HG02763 (cell line): Measurements from ENCODE around the gene TRIO.

Source experiments
- ATAC-seq: cut with Tn5 transposase; IDR thresholded peaks from one replicate; pipeline ENCODE4 v1.9.1; 2021; ENCODE audit warnings: mild to moderate bottlenecking, moderate library complexity; ENCODE audit not compliant: unreplicated experiment

TRIO gene

DNA sequence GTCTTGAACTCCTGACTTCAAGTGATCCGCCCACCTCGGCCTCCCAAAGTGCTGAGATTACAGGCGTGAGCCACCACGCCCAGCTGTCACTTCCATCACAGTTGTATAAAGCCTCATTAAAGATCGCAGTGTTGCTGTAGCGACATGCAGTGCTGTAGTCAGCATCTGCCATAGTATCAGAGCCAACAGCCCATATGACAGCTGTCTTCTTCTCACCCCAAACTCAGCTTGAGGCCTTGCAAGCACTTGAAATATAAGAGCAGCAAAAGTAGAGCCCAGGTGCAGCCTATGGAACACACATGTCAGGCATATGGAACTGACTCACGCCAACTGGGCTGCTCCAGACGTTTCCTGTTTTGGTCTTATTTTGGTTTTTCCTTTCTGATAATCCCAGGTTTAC, 167.8 kb downstream of the TRIO start:
- ATAC-seq: no peak

DNA sequence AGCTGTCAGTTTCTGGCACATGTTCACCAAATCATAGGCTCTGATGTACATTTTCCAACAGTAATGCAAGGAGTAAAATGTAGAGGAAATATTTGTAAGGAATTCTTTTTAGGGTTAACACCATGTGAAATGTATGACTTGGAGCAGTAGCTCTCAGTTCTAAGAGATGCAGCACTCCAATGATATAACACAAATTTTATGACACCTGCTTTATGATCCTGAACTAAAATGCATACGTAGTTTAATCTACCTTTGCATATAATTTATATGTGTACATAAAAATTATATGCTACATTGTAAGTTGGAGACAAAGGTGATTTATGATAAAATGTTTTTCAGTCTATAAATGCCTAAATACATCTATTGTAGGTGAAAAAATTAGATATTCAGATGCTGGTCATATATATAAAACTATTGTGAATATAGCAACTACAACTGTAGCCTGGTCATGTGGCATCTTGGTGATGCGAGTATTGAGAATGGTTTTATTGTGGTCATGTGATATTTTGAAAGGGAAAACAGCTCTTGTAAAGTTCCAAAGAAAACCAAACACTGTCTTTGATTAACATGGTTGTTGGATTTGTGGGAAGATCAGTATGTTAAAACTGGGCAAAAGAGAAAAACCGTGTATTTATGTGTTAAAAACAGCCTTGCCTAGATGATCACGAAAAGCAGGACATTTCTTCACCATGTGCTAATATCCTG, 171.0 kb downstream of the TRIO start:
- ATAC-seq: no peak

DNA sequence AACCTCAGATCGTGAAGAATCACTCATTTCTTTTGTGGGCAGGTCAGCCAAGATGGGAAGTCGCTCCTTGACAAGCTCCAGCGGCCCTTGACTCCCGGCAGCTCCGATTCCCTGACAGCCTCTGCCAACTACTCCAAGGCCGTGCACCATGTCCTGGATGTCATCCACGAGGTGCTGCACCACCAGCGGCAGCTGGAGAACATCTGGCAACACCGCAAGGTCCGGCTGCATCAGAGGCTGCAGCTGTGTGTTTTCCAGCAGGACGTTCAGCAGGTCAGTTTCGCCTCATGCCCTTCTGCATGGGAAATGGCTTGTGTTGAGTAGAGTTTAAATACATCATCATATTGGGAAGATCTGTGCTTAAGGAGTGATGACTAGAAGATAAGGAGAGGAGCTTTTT, 173.3 kb downstream of the TRIO start:
- no peak for ATAC-seq

DNA sequence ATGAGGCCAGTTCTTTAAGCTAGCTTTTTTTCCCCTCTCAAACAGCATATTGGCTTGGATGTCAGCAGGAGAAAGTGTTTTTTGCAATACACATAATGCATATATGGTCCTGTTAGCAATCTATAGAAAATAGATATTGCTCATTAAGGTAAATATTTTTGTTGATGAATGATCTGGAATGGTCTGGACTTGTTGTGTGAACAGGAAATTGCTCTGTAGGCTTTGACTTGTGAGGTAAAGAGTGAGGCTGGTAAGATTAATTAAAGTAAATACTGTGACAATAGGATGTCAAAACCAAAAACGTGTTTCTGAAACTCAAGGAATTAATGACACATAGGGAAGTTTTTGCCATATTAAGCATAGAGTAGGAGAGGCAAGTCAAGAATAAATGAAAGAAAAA, 176.0 kb downstream of the TRIO start:
- no peak for ATAC-seq

DNA sequence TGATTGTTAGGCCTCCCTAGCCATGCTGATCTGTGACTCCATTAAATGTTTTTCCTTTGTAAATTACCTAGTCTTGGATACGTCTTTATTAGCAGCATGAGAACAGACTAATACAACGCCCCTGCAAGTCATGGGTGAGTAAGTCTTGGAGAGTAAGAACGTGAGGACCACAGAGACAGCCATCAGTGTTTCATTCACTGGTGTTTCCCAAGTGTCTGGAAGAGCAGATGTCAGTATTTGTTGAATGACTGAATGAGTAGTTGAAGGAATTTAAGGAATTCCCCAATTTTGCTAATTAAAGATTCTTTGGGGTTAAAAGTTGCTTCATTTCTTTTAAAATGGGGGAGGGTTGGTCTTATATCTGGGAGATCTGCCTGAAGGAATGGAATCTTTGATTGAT, 178.8 kb downstream of the TRIO start:
- no peak for ATAC-seq

DNA sequence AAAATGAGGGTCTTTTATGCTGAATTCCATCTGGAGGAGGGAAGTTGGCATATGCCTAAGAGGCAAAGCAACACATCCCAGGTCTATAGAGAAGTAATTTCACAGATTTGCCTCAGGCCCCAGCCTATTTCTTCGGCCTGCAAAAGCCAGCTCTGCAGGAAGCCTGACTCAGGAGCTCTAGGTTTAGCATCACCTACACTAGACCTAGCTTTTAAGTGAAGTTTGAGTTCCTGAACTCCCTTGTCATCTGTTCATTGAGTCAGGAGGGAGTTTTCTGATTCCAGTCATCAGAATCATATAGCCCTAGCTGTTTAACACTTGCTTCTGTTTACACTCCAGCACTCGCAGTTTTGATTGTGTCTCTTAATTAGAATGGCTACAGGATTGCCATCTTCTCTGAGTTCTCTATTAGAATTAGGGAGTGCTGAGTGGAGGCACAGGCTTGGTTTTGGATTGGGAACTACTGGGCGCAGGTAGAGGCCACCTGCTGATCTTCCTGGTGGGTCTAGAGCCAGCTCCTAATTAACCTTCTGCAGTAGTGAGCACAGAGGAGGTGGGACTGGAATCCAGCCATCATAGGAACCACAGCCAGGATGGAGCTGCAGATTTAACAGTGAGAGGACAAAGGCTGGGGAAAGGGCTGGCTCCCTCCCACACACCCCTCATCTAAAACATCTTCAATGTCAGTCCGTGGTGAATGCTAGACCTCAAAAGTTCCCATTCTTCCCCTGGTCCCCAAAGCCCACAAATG, 179.5 kb downstream of the TRIO start:
- no peak for ATAC-seq

DNA sequence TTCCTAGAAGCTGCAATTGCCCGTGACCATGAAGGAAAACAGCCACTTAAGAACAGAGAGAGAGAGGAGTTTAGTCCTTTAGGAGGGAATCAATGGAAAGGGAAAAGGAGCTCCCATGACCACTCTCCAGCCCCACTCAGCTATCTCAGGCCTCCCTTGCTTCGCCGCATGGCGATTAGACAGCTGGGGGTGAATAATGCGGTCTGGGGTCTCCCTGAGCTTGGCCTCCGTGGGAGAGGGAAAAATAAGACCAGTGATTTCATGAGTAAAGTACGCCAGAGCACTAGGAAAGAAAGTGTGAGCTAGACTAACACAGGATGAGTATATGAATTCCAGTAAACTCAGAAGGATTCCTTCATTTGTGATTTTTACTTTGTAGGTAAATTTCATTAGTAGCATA, 180.3 kb downstream of the TRIO start:
- ATAC-seq: no peak

DNA sequence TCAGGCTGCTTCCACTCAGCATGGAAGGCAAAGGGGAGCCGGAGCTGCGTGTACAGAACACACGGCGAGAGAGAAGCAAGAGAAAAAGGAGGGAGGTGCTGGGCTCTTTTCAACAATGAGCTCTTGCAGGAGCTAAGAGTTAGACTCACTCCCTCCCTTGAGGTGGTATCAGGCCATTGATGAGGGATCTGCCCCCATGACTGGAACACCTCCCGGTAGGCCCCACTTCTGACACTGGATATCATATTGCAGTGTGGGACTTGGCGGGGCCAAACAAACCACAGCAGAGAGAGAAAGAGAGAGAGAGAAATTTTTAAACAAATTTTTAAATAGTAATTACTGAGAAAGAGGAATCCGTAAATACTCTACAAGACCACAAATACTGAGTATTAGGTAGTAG, 182.2 kb downstream of the TRIO start:
- no peak for ATAC-seq

DNA sequence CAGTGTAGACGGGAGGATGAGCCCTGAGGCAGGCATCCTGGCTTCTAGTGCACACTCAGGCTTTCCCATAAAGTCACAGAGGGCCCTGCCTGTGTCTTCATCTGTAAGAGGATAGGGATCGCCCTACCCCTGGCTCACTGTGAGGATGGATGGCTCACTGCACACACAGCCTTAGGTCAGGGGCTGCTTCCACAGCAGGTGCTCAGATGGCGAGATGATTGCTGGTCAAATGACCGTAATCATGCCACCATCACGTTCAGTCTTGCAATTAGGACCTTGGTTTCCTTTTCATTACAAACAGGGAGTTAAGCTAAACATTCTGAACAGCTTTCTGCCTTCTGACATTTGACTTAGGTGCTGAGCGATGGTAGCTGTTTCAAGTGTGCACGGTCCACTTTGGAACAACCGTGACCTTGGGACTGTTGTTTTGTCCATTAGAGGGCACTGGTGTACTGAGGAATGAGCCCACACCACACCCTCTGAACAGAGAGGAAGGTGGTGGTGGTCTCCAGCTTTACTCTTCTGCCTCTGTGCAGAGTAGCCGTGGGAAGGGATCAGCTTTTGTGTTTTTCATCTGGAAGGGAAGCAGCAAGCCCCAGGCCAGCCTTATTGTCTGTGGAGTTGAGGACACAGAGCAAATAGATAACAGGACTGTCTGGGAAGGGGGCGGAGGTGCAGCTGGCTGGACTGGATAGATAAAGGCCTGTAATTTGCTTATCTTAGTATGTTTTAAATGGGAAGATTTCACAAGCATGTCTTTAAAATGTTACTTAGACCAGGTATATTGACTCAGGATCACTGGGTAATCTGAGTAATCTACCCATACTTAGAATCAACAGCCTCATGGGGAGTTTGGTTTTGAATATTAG, 183.1 kb downstream of the TRIO start:
- no peak for ATAC-seq

DNA sequence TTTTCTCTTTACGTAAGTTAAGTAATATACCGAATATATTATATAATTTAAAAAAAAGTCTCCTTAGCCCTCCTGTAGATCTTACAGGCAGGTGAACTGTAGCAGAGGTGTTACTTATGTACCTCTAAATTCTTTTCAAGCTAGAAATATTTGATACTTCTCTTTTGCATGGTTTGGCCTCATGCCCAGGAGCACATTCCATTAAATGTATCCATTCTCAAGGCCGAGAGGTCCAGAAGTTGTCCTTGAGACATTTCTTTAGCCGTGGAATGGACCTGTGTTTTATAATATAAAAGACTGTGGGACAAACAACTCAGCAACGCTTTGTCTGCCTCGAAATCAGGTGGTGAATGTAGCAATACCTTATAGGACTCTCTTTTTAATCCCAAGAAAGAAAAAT, 184.5 kb downstream of the TRIO start:
- ATAC-seq: no peak

DNA sequence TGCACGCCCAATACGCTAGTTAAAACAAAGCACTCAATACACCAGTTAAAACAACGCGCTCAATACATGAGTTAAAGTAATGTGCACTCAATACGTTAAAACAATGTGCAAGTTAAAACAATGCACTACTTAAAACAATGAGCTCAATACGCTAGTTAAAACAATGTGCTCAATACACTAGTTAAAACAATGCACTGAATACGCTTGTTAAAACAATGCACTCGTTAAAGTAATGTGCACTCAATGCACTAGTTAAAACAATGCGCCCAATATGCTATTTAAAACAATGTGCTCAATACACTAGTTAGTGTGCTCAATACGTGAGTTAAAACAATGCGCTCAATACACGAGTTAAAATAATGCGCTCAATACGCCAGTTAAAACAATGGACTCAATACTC, 185.0 kb downstream of the TRIO start:
- no peak for ATAC-seq

DNA sequence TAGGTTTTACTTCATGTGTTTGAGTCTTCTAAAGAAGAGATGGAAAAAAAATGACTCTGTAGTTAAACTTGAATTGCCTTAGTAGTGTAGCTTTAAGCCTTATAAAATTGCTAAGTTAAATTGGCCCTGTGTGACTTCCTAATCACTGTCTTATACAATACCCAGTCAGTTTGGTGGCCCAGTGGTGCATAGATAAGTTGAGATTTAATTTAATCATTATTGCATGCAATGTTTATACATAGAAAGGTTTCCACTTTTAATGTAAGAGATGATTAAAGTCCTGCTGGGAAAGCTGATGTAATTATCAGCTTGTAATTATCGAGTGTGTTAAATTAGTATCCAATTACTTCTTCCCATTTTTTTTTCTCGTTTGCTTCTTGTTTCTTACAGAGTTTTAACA, 187.1 kb downstream of the TRIO start:
- ATAC-seq: no peak

DNA sequence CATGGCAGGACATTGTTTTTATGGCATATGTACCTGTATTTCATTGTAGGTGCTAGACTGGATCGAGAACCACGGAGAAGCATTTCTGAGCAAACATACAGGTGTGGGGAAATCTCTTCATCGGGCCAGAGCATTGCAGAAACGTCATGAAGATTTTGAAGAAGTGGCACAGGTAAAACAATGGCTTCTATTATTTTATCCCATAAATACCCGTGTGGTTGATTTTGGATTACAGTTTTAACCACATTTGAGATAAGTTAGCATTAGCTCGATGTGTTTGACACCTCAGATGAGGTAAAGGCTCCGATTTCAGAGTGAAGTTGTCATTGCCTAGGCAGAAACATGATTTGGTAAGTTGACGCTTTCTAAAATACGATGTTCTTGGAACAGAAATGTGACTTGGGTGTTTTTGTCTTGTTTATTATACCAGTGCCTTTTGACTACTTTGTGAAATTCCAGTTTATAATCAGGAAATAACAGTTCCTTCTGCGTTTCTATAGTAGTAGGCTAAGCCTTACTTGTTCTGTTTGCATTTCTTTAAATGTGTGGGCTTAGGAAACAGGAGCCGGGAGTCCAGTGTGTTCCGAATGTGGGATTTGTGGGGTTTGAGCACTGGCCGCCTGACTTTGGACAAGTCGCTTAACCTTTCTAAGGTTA, 187.7 kb downstream of the TRIO start:
- no peak for ATAC-seq

DNA sequence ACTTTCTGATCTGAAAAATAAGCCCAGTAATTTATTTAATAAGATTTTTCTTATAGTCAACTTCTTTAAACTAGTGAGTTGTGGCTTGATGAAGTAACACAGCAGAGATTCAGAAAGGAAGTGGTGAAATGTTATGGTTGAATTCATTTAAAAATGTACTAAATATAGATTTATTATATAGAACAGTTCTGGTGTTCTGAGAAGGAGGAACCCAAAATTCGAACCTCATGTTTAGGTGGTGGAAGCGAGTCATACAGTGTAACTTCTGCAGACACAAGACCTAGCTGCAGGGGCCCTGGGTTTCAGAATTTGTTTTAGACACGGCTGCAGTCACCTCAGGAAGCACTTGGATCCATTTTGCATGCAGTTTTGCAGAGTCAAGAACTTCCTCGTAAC, 188.2 kb downstream of the TRIO start:
- ATAC-seq: no peak

DNA sequence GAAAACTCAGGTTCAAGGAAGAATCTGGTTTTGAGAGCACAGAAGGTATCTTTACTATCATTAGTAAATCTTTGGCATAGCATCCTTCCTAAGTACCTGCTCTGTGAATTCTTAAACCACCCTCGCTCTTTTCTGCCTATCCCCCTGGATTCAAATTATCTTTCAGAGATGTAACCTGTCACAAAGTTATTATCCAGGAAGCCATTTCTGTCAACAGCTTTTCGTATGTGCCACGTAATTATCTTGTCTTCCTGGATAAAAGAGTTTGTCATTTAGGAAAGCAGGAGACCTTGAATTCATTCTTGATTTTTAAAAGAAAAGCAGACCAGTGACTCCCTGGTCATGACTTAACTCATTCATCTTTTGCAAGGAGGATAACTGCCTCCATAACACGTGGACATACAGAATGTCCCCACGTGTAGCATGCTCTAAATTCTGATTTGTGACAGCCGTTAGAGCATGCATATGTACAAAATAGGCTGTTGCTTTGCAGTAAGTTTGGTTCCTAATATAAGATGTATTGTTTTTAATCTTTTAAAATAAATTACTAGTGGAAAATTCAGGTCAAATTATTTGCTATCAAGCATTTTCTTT, 189.0 kb downstream of the TRIO start:
- no peak for ATAC-seq

DNA sequence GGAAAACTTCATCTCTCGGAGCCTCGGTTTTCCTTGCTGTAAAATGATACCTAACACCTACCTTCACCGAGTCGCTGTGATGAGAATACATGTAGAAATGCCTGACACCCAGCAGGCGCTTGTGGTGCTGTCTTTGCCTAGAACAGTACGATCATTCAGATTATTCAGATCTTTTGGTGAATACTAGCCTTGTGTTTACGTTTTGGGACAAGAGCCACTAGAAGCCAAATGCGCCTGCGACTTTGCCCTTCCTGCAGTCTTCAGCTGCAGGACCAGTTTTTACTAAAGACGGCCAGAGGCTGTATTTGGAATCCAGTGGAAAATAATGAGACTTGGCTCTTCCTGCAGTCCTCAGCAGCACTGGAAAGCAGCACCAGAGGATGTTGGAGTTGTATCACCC, 189.6 kb downstream of the TRIO start:
- no peak for ATAC-seq

DNA sequence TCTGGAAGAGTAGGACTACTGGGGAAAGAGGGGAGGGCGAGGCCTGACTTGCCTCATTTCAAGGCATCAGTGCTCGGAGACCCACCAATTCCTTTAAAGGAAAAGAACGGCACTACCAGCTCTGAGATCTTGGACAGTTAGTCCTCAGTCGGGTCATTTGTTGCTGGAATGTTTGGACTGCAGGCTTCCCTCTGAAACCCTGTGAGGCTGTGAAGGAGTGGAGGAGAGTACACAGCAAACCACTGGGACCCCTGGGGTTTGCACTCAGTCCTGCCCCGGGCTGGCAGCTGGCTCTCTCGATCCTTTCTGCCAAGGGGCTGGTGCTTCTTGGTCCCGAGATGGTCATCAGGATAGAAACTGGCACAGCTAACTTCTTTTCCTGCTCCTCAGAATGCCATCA, 194.5 kb downstream of the TRIO start:
- no peak for ATAC-seq

DNA sequence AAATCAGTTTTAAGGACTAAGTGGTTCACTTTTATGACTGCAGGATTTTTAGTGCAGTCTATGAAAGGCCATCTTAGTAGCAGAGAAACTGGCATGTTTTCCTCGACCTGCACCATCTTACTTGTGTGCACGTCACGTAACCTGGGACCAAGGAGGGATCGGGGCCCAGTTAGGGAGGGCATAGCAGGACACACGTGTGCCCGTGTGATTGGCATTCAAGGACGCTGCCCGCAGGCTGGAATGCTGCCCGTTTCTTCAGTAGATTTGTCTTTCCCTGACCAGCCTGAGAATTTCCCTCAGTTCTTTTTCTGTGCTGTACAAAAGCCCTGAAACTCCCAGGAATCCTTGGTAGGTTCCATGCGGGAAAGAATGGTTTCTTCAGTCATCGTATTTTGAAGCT, 196.3 kb downstream of the TRIO start:
- ATAC-seq: no peak

DNA sequence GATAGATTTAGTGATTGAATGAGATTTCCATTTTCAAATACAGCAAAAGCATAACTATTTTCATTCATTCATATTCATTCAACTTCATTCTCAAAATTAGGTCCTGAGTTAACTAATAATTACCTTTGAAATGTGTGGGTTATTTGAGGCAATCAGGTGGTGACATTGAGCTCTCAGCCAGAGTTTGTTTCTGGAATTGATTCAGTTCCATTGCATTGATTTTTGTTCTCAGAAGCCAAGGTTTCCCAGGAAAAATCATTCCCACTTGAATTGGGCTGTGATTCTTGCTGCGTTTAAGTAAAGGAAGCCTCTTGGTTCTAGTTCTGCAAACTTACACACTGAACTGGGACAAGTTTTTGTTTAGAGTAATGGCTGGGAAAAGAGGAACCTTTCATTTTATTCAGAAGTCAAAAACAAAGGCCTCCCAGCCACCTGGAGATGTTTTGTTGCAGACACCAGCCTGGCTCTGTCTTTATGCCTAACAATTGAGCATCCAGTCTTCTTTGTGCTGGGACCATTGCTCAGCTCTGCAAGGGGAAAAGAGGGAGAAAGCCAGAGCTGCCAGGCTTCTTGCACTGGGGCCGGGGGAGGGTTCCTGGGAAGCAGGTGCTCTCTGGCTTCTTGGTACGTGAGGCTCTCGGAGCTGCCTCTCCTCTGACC, 198.6 kb downstream of the TRIO start:
- ATAC-seq: no peak

DNA sequence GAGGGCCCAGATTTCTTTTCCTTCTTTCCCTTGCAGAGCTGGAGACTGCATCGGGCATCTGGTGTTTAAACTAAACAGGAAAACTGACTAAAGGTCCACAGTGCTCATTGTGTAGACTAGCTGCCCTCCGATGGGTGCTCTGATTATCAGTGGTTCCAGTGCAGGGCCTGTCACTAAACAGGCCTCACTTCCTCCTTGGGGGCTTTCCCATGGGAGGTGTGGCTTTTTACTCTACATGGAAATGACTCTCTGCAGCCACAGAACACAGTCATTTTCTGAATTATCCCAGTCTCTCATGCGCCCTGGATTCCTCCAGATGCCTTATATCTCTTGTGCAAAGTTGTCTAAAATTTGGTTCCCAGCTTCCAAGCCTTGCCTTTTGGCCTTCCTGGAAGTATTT, 199.2 kb downstream of the TRIO start:
- peak; percentile 92 for ATAC-seq
